ENCODE data around the gene ATXN1.

DNA sequence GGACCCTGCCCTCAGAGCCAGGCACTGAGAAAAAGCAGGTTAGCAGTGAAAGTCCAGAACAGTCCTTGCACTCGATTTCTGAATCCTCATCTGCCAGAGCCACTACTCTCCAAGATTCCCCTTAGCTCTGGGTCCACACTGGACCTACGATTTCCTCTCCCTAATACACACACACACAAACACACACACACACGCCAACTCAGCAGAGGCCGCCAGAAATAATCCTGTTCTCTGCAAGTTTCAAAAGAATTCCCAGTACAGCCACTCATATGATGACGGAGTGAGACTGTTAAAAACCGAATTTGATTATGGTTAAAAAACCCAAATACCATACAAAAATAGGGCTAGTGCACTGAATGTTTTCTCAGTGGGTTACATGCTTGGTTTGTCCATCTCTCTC, 432.0 kb downstream of the ATXN1 start:
- no peak for TF ChIP-seq POLR2A (IDR thresholded peaks at IDR 0.05)
- TF ChIP-seq, protein P1, sequence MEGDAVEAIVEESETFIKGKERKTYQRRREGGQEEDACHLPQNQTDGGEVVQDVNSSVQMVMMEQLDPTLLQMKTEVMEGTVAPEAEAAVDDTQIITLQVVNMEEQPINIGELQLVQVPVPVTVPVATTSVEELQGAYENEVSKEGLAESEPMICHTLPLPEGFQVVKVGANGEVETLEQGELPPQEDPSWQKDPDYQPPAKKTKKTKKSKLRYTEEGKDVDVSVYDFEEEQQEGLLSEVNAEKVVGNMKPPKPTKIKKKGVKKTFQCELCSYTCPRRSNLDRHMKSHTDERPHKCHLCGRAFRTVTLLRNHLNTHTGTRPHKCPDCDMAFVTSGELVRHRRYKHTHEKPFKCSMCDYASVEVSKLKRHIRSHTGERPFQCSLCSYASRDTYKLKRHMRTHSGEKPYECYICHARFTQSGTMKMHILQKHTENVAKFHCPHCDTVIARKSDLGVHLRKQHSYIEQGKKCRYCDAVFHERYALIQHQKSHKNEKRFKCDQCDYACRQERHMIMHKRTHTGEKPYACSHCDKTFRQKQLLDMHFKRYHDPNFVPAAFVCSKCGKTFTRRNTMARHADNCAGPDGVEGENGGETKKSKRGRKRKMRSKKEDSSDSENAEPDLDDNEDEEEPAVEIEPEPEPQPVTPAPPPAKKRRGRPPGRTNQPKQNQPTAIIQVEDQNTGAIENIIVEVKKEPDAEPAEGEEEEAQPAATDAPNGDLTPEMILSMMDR (IDR thresholded peaks at IDR 0.05) = no peak

All from testis (tissue), 2 donors.